ENCODE data around the gene TENM3.

Gene TENM3

DNA sequence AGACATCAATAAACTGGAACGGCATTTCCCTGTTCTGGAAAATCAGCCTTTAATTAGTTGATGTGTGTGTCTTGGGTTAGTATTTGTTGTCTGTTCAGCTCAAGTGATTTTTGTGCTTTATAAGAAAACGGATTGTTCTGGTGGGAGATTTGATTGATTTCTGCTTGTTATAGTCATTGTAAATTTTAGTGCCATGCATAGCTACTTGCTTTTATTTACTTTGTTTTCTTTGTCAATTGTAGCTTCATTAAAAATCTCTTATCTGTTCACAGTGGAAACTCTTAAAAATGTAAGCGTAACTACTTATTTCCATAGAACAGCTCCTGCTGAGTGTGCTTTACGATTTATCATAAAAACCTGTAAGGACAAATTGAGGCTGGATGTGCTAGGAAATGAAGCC lies 253.2 kb downstream of the TENM3 start:
- no peak overlapping the region for H3K4me3 ChIP-seq (ENCODE audit: low read length)
- H4K20me1 ChIP-seq (ENCODE audit: control insufficient read depth, insufficient read depth, low read depth, low read length) = no peaks in the 10 kb centered on the region
- H3K27me3 ChIP-seq (ENCODE audit: control insufficient read depth, low read length) = no peaks in the 10 kb centered on the region
- H3K36me3 ChIP-seq (ENCODE audit: control insufficient read depth, low read length) = no peaks in the 10 kb centered on the region
- H3K9me2 ChIP-seq (replicated peaks; ENCODE audit: control insufficient read depth, low read length) = no peaks in the 10 kb centered on the region
- TF ChIP-seq EZH2phosphoT487 (IDR thresholded peaks at IDR 0.05; ENCODE audit: borderline replicate concordance, low read length) (no peak), CTCF (IDR thresholded peaks at IDR 0.05; ENCODE audit: low read depth, low read length, poor library complexity, severe bottlenecking) (no peak)
- no peaks in the 10 kb centered on the region for H3K4me1 ChIP-seq (ENCODE audit: control insufficient read depth, low read length)
- no peak overlapping the region for H3K27ac ChIP-seq (ENCODE audit: low read depth, low read length)
- H3K79me2 ChIP-seq (ENCODE audit: control insufficient read depth, low read length) = no peaks in the 10 kb centered on the region
- no peaks in the 10 kb centered on the region for H3F3A ChIP-seq (ENCODE audit: control insufficient read depth, insufficient read depth)
- no peak overlapping the region for H3K4me2 ChIP-seq (ENCODE audit: low read length)
- no peaks in the 10 kb centered on the region for H3K9me3 ChIP-seq (ENCODE audit: control insufficient read depth, insufficient read depth, low read length)

DNA sequence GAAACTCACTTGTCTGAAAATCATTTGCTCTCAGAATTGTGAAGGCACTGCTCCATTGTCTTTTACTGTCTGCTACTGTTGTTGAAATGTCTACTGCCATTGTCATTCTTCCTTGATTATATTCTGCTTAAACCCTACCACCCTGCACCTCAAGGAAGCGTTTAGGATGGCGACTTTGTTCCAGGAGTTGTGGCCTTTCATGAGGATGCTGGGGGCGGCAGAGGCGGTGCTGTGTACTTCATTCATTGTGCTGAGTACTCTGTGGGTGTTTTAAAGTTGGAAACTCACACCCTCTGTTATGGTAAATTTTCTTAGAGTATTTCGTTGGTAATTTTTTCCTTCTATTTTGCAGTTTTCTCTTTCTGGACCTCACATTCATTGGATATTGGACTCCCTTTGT lies 258.9 kb downstream of the TENM3 start:
- no peak overlapping the region for H3K4me2 ChIP-seq (ENCODE audit: low read length)
- H3F3A ChIP-seq (ENCODE audit: control insufficient read depth, insufficient read depth) = no peaks in the 10 kb centered on the region
- H3K79me2 ChIP-seq (ENCODE audit: control insufficient read depth, low read length) = no peaks in the 10 kb centered on the region

GRCh38 chr4:182504463-182504862 lies 261.3 kb downstream of the TENM3 start:
- Histone ChIP-seq H3K4me2 (ENCODE audit: low read length) (no peak overlapping the region), H3K4me3 (ENCODE audit: low read length) (no peak overlapping the region), H3K9me3 (ENCODE audit: control insufficient read depth, insufficient read depth, low read length) (no peaks in the 10 kb centered on the region; the same call in 1 of the 2 replicates), H3K36me3 (ENCODE audit: control insufficient read depth, low read length) (no peaks in the 10 kb centered on the region), H3K79me2 (ENCODE audit: control insufficient read depth, low read length) (no peaks in the 10 kb centered on the region), H3K27me3 (ENCODE audit: control insufficient read depth, low read length) (no peaks in the 10 kb centered on the region), H3K4me1 (ENCODE audit: control insufficient read depth, low read length) (no peaks in the 10 kb centered on the region), H3K27ac (ENCODE audit: low read depth, low read length) (no peak overlapping the region), H4K20me1 (ENCODE audit: control insufficient read depth, insufficient read depth, low read depth, low read length) (no peaks in the 10 kb centered on the region), H3K9me2 (replicated peaks; ENCODE audit: control insufficient read depth, low read length) (no peaks in the 10 kb centered on the region), H3F3A (ENCODE audit: control insufficient read depth, insufficient read depth) (no peaks in the 10 kb centered on the region)
- no peak for TF ChIP-seq CTCF (IDR thresholded peaks at IDR 0.05; ENCODE audit: low read depth, low read length, poor library complexity, severe bottlenecking)
- TF ChIP-seq EZH2phosphoT487 (IDR thresholded peaks at IDR 0.05; ENCODE audit: borderline replicate concordance, low read length) = no peak

More for the DNA sequence above, 258.9 kb downstream of the TENM3 start:
- no peaks in the 10 kb centered on the region for H3K9me2 ChIP-seq (replicated peaks; ENCODE audit: control insufficient read depth, low read length)
- H3K36me3 ChIP-seq (ENCODE audit: control insufficient read depth, low read length) = no peaks in the 10 kb centered on the region
- H3K4me1 ChIP-seq (ENCODE audit: control insufficient read depth, low read length) = no peaks in the 10 kb centered on the region
- H3K4me3 ChIP-seq (ENCODE audit: low read length) = no peak overlapping the region
- no peaks in the 10 kb centered on the region for H4K20me1 ChIP-seq (ENCODE audit: control insufficient read depth, insufficient read depth, low read depth, low read length)
- no peak overlapping the region for H3K27ac ChIP-seq (ENCODE audit: low read depth, low read length)
- no peaks in the 10 kb centered on the region for H3K27me3 ChIP-seq (ENCODE audit: control insufficient read depth, low read length)
- TF ChIP-seq CTCF (IDR thresholded peaks at IDR 0.05; ENCODE audit: low read depth, low read length, poor library complexity, severe bottlenecking) (no peak), EZH2phosphoT487 (IDR thresholded peaks at IDR 0.05; ENCODE audit: borderline replicate concordance, low read length) (no peak)
- H3K9me3 ChIP-seq (ENCODE audit: control insufficient read depth, insufficient read depth, low read length) = no peaks in the 10 kb centered on the region; the same call in 1 of the 2 replicates
